Measurements from ENCODE around the gene TNFRSF12A. TPM values are rescaled to one million over a fixed set of nuclear protein-coding genes. Genes with fewer than 3 reads are reported as not detected.
A peak's percentile ranks its signal among the peaks of the same experiment; 100 is the strongest.

TNFRSF12A gene
- total and polyA plus RNA-seq, 9 of the 15 experiments (the other 6 are each of a cell fraction or from before 2014, with no cell fraction given): 0.41 to 61.8 (median 26.5) TPM

DNA sequence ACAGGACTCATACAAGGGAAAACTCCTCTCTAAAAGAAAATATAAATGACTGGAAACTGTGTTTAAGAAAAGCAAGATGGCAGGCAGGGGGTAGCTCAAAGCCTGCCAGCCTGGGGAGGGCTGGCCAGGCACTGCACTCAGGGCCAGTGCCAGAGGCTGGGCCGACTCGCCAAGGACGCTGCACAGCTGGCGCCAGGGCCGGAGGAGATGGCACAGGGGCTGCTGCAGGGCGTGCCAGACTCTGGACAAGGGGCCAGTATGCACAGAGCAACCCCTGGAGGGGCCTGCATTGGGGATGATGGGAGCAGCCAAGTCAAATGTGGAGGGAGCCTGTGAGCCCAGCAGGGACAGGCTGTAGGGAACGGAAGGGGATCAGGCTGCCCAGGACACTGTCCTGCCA is 44.0 kb upstream of the TNFRSF12A start:
- Histone ChIP-seq H3K9ac (ENCODE audit: insufficient read depth in 1 of 2, low read depth in 2 of 2, low read length in 2 of 2) (peak overlapping the region in 1 of 2 experiments; percentile 79; a peak in 2 of 4 replicates), H3K36me3 (ENCODE audit: control insufficient read depth, insufficient read depth, low read length) (peaks cover 83% of the 10 kb centered on the region; the same call in 2 of the 3 replicates), H2AFZ (ENCODE audit: low read depth, low read length) (no peak overlapping the region), H4K20me1 (replicated peaks; ENCODE audit: control insufficient read depth, insufficient read depth, low read length) (peaks cover 13% of the 10 kb centered on the region), H3K4me2 (ENCODE audit: insufficient read depth, low read length) (no peak overlapping the region), H3K27me3 (ENCODE audit: control insufficient read depth in 2 of 2, insufficient read depth in 2 of 2, low read length in 2 of 2) (no peaks in the 10 kb centered on the region), H3K27ac (ENCODE audit: extremely low read depth, low read depth, low read length) (no peak overlapping the region), H3K4me1 (replicated peaks in 1 of 2; ENCODE audit: control insufficient read depth in 2 of 2, insufficient read depth in 2 of 2, low read length in 2 of 2) (peaks cover 0 to 90% of the 10 kb centered on the region in 2 experiments; a peak in 4 of 5 replicates), H3K9me1 (ENCODE audit: control insufficient read depth, insufficient read depth, low read length) (no peaks in the 10 kb centered on the region), H3K9me3 (replicated peaks; ENCODE audit: control insufficient read depth, insufficient read depth, low read depth, low read length) (no peaks in the 10 kb centered on the region), H3K4me3 (no peak overlapping the region), H3K79me2 (ENCODE audit: control insufficient read depth, insufficient read depth, low read length) (peaks cover 50% of the 10 kb centered on the region)
- FAIRE-seq (no peak), ATAC-seq (no peak), DNase-seq (ENCODE audit: extremely low read depth in 1 of 4, low spot score in 3 of 4) (no peak)
- intact Hi-C loops (cut with micrococcal nuclease) (no loop called here), in situ Hi-C loops (cut with MboI) (no loop called here)
- ChIA-PET CTCF (ENCODE audit: low intra/inter-chr PET ratio) (no interaction called here), POLR2A (interaction anchor here (1.0 to 1.3 kb wide), 2 partner anchors 9 to 20 kb away, joined by 3 read pairs; no protein-coding TSS in a partner anchor)
- WGBS (ENCODE audit: insufficient coverage, low coverage, missing lambda C conversion rate): 95% methylated on average over 6 of the region's 7 CpGs
- no peak for TF ChIP-seq RCOR1 (IDR thresholded peaks at IDR 0.05; ENCODE audit: borderline replicate concordance in 1 of 2, low read depth in 2 of 2, low read length in 2 of 2)
- TF ChIP-seq JUNB (CRISPR knock-in tag; conservative IDR thresholded peaks at IDR 0.05): no peak
- TF ChIP-seq RBFOX2 (IDR thresholded peaks at IDR 0.05; ENCODE audit: low read depth, low read length): peak; percentile 58
- TF ChIP-seq HLTF (IDR thresholded peaks at IDR 0.05): no peak
- TF ChIP-seq, protein P1, sequence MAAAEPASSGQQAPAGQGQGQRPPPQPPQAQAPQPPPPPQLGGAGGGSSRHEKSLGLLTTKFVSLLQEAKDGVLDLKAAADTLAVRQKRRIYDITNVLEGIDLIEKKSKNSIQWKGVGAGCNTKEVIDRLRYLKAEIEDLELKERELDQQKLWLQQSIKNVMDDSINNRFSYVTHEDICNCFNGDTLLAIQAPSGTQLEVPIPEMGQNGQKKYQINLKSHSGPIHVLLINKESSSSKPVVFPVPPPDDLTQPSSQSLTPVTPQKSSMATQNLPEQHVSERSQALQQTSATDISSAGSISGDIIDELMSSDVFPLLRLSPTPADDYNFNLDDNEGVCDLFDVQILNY (CRISPR knock-in tag; IDR thresholded peaks at IDR 0.05): no peak
- no peak for TF ChIP-seq DLX4 (CRISPR knock-in tag; IDR thresholded peaks at IDR 0.05)
- no TSS peak for BruUV-seq (replicated peaks)

Data from K562 (cell line).